ENCODE measurements around the gene HIF1AN.

Gene HIF1AN

GRCh38 chr10:100551738-100552137, 16.0 kb downstream of the HIF1AN start:
- H3K4me1 ChIP-seq (ENCODE audit: insufficient read depth, low read length), result no peaks in the 10 kb centered on the region
- no peaks in the 10 kb centered on the region for H3K27me3 ChIP-seq (ENCODE audit: insufficient read depth, low read length)
- H3K36me3 ChIP-seq (ENCODE audit: insufficient read depth, low read depth, low read length), result peaks cover 49% of the 10 kb centered on the region
- H3K27ac ChIP-seq (ENCODE audit: low read length), result no peak overlapping the region
- H3K9me3 ChIP-seq (ENCODE audit: insufficient read depth, low read depth, low read length), result no peaks in the 10 kb centered on the region
- H3K4me3 ChIP-seq (ENCODE audit: low read length), result no peak overlapping the region
- H3K9ac ChIP-seq (ENCODE audit: low read depth, low read length), result no peak overlapping the region

- H3K9ac ChIP-seq (ENCODE audit: low read depth, low read length), result no peak overlapping the region
- peaks cover 27% of the 10 kb centered on the region for H3K36me3 ChIP-seq (ENCODE audit: insufficient read depth, low read depth, low read length)
- H3K9me3 ChIP-seq (ENCODE audit: insufficient read depth, low read depth, low read length), result no peaks in the 10 kb centered on the region
- H3K4me3 ChIP-seq (ENCODE audit: low read length), result no peak overlapping the region
- no peak overlapping the region for H3K27ac ChIP-seq (ENCODE audit: low read length)
- H3K27me3 ChIP-seq (ENCODE audit: insufficient read depth, low read length), result no peaks in the 10 kb centered on the region
- no peaks in the 10 kb centered on the region for H3K4me1 ChIP-seq (ENCODE audit: insufficient read depth, low read length)
Measured at GRCh38 chr10:100553929-100554328, 18.2 kb downstream of the HIF1AN start.

GRCh38 chr10:100554902-100555301, 19.2 kb downstream of the HIF1AN start:
- Histone ChIP-seq H3K4me3 (ENCODE audit: low read length) (no peak overlapping the region), H3K9ac (ENCODE audit: low read depth, low read length) (no peak overlapping the region), H3K9me3 (ENCODE audit: insufficient read depth, low read depth, low read length) (no peaks in the 10 kb centered on the region), H3K27ac (ENCODE audit: low read length) (no peak overlapping the region), H3K27me3 (ENCODE audit: insufficient read depth, low read length) (no peaks in the 10 kb centered on the region), H3K4me1 (ENCODE audit: insufficient read depth, low read length) (no peaks in the 10 kb centered on the region), H3K36me3 (ENCODE audit: insufficient read depth, low read depth, low read length) (peaks cover 17% of the 10 kb centered on the region)

- no peaks in the 10 kb centered on the region for H3K9me3 ChIP-seq (ENCODE audit: insufficient read depth, low read depth, low read length)
- H3K4me3 ChIP-seq (ENCODE audit: low read length), result no peak overlapping the region
- H3K36me3 ChIP-seq (ENCODE audit: insufficient read depth, low read depth, low read length), result peaks cover 7% of the 10 kb centered on the region
- peaks cover 38% of the 10 kb centered on the region for H3K27me3 ChIP-seq (ENCODE audit: insufficient read depth, low read length)
- no peak overlapping the region for H3K9ac ChIP-seq (ENCODE audit: low read depth, low read length)
- no peaks in the 10 kb centered on the region for H3K4me1 ChIP-seq (ENCODE audit: insufficient read depth, low read length)
- no peak overlapping the region for H3K27ac ChIP-seq (ENCODE audit: low read length)
Measured at GRCh38 chr10:100560248-100560647, 24.5 kb downstream of the HIF1AN start.

- Histone ChIP-seq H3K36me3 (ENCODE audit: insufficient read depth, low read depth, low read length) (peaks cover under 1% of the 10 kb centered on the region), H3K9me3 (ENCODE audit: insufficient read depth, low read depth, low read length) (no peaks in the 10 kb centered on the region), H3K4me1 (ENCODE audit: insufficient read depth, low read length) (no peaks in the 10 kb centered on the region), H3K27me3 (ENCODE audit: insufficient read depth, low read length) (peaks cover 46% of the 10 kb centered on the region), H3K27ac (ENCODE audit: low read length) (no peak overlapping the region), H3K9ac (ENCODE audit: low read depth, low read length) (no peak overlapping the region), H3K4me3 (ENCODE audit: low read length) (no peak overlapping the region)
Measured at GRCh38 chr10:100561005-100561404, 25.3 kb downstream of the HIF1AN start.

GRCh38 chr10:100562008-100562672, 26.4 kb downstream of the HIF1AN start:
- no peak overlapping the region for H3K27ac ChIP-seq (ENCODE audit: low read length)
- no peak overlapping the region for H3K4me3 ChIP-seq (ENCODE audit: low read length)
- no peaks in the 10 kb centered on the region for H3K9me3 ChIP-seq (ENCODE audit: insufficient read depth, low read depth, low read length)
- H3K27me3 ChIP-seq (ENCODE audit: insufficient read depth, low read length), result peaks cover 57% of the 10 kb centered on the region
- no peaks in the 10 kb centered on the region for H3K36me3 ChIP-seq (ENCODE audit: insufficient read depth, low read depth, low read length)
- no peaks in the 10 kb centered on the region for H3K4me1 ChIP-seq (ENCODE audit: insufficient read depth, low read length)
- H3K9ac ChIP-seq (ENCODE audit: low read depth, low read length), result no peak overlapping the region

- no peaks in the 10 kb centered on the region for H3K4me1 ChIP-seq (ENCODE audit: insufficient read depth, low read length)
- H3K9me3 ChIP-seq (ENCODE audit: insufficient read depth, low read depth, low read length), result no peaks in the 10 kb centered on the region
- no peak overlapping the region for H3K9ac ChIP-seq (ENCODE audit: low read depth, low read length)
- no peak overlapping the region for H3K27ac ChIP-seq (ENCODE audit: low read length)
- H3K4me3 ChIP-seq (ENCODE audit: low read length), result no peak overlapping the region
- peaks cover 83% of the 10 kb centered on the region for H3K27me3 ChIP-seq (ENCODE audit: insufficient read depth, low read length)
- H3K36me3 ChIP-seq (ENCODE audit: insufficient read depth, low read depth, low read length), result no peaks in the 10 kb centered on the region
Measured at GRCh38 chr10:100565206-100565985, 29.7 kb downstream of the HIF1AN start.

- H3K9me3 ChIP-seq (ENCODE audit: insufficient read depth, low read depth, low read length), result no peaks in the 10 kb centered on the region
- no peaks in the 10 kb centered on the region for H3K36me3 ChIP-seq (ENCODE audit: insufficient read depth, low read depth, low read length)
- H3K9ac ChIP-seq (ENCODE audit: low read depth, low read length), result no peak overlapping the region
- no peaks in the 10 kb centered on the region for H3K4me1 ChIP-seq (ENCODE audit: insufficient read depth, low read length)
- no peak overlapping the region for H3K4me3 ChIP-seq (ENCODE audit: low read length)
- H3K27me3 ChIP-seq (ENCODE audit: insufficient read depth, low read length), result peaks cover 80% of the 10 kb centered on the region
- H3K27ac ChIP-seq (ENCODE audit: low read length), result no peak overlapping the region
Measured at GRCh38 chr10:100566561-100566960, 30.8 kb downstream of the HIF1AN start.

GRCh38 chr10:100567249-100567648, 31.5 kb downstream of the HIF1AN start:
- H3K36me3 ChIP-seq (ENCODE audit: insufficient read depth, low read depth, low read length), result no peaks in the 10 kb centered on the region
- H3K27ac ChIP-seq (ENCODE audit: low read length), result no peak overlapping the region
- peaks cover 73% of the 10 kb centered on the region for H3K27me3 ChIP-seq (ENCODE audit: insufficient read depth, low read length)
- no peaks in the 10 kb centered on the region for H3K4me1 ChIP-seq (ENCODE audit: insufficient read depth, low read length)
- no peak overlapping the region for H3K9ac ChIP-seq (ENCODE audit: low read depth, low read length)
- H3K4me3 ChIP-seq (ENCODE audit: low read length), result no peak overlapping the region
- H3K9me3 ChIP-seq (ENCODE audit: insufficient read depth, low read depth, low read length), result no peaks in the 10 kb centered on the region

GRCh38 chr10:100567826-100568225, 32.1 kb downstream of the HIF1AN start:
- Histone ChIP-seq H3K4me3 (ENCODE audit: low read length) (no peak overlapping the region), H3K4me1 (ENCODE audit: insufficient read depth, low read length) (no peaks in the 10 kb centered on the region), H3K9ac (ENCODE audit: low read depth, low read length) (no peak overlapping the region), H3K36me3 (ENCODE audit: insufficient read depth, low read depth, low read length) (no peaks in the 10 kb centered on the region), H3K9me3 (ENCODE audit: insufficient read depth, low read depth, low read length) (no peaks in the 10 kb centered on the region), H3K27me3 (ENCODE audit: insufficient read depth, low read length) (peaks cover 68% of the 10 kb centered on the region), H3K27ac (ENCODE audit: low read length) (no peak overlapping the region)

GRCh38 chr10:100568912-100569311, 33.2 kb downstream of the HIF1AN start:
- peaks cover 65% of the 10 kb centered on the region for H3K27me3 ChIP-seq (ENCODE audit: insufficient read depth, low read length)

More at GRCh38 chr10:100568912-100569311, 33.2 kb downstream of the HIF1AN start:
- Histone ChIP-seq H3K4me3 (ENCODE audit: low read length) (no peak overlapping the region), H3K36me3 (ENCODE audit: insufficient read depth, low read depth, low read length) (no peaks in the 10 kb centered on the region), H3K27ac (ENCODE audit: low read length) (no peak overlapping the region), H3K9me3 (ENCODE audit: insufficient read depth, low read depth, low read length) (no peaks in the 10 kb centered on the region), H3K9ac (ENCODE audit: low read depth, low read length) (no peak overlapping the region), H3K4me1 (ENCODE audit: insufficient read depth, low read length) (no peaks in the 10 kb centered on the region)
